A549 (cell line): ENCODE measurements around the gene NECTIN4.

Experiments used
- BHLHE40 ChIP-seq: IDR thresholded peaks from 2 replicates; pipeline ENCODE4 v1.6.1; 2012; ENCODE audit warnings: low read depth, low read length, inconsistent platforms
- CHD2 ChIP-seq: fragments of 150-350 bp; IDR thresholded peaks from 2 replicates; pipeline ENCODE4 v1.6.1; 2014; ENCODE audit warnings: low read length; ENCODE audit not compliant: partially characterized antibody
- CTCF ChIP-seq: fragments of >200 bp; sonication (Bioruptor Twin); formaldehyde crosslinking; IDR thresholded peaks from 3 replicates; pipeline ENCODE4 v1.5.1; 2016
- E2F6 ChIP-seq: IDR thresholded peaks from 2 replicates; pipeline ENCODE4 v1.6.1; 2012; ENCODE audit warnings: low read depth, borderline replicate concordance
- EP300 ChIP-seq, 2 experiments: fragments of >200 bp; sonication (Bioruptor Twin); formaldehyde crosslinking; IDR thresholded peaks; 2 replicates in 1 of 2; 3 replicates in 1 of 2; pipeline ENCODE4 v1.6.1; 2016 to 2017
- FOSB ChIP-seq: fragments of 250-450 bp; sonication (Bioruptor Pico); IDR thresholded peaks from 2 replicates; pipeline ENCODE4 v1.5.0; 2020; ENCODE audit warnings: mild to moderate bottlenecking, moderate library complexity
- MAZ ChIP-seq: fragments of 150-350 bp; IDR thresholded peaks from 2 replicates; pipeline ENCODE4 v1.6.1; 2014; ENCODE audit warnings: antibody characterized with exemption, low read depth, low read length, borderline replicate concordance
- POLR2A ChIP-seq: IDR thresholded peaks from 2 replicates; pipeline ENCODE4 v1.6.1; 2012; ENCODE audit warnings: mild to moderate bottlenecking, low read length
- REST ChIP-seq: fragments of 200-600 bp; sonication (generic); IDR thresholded peaks from 2 replicates; pipeline ENCODE4 v1.6.1; 2016; ENCODE audit warnings: antibody characterized with exemption, mild to moderate bottlenecking, moderate library complexity

- TF ChIP-seq REST (no peak), CTCF (no peak), BHLHE40 (no peak), CHD2 (no peak), POLR2A (no peak), MAZ (no peak), EP300 (IDR thresholded peaks at IDR 0.05) (no peak), FOSB (CRISPR knock-in tag) (no peak), E2F6 (no peak)
These were observed 12.9 kb downstream of the NECTIN4 start for GRCh38 chr1:161076410-161076809.
